ENCODE results near the gene CSF2.
A peak's percentile ranks its signal among the peaks of the same experiment; 100 is the strongest.

The CSF2 gene

GRCh38 chr5:132053483-132053882 lies 20.1 kb upstream of the CSF2 start:
- intact Hi-C loops (cut with DNase I), result no loop called here
- peak in 9 of 42 donors; percentile 3 to 33 (median 13) for DNase-seq

GRCh38 chr5:132054031-132054696 lies 19.4 kb upstream of the CSF2 start:
- intact Hi-C loops (cut with DNase I), result no loop called here
- DNase-seq, result peak in 16 of 42 donors; percentile 1 to 32 (median 11)

GRCh38 chr5:132054697-132055440 lies 18.7 kb upstream of the CSF2 start:
- intact Hi-C loops (cut with DNase I), result no loop called here
- peak in 10 of 42 donors; percentile 3 to 23 (median 10) for DNase-seq

- peak in 4 of 42 donors; percentile 3 to 21 (median 10) for DNase-seq
- intact Hi-C loops (cut with DNase I), result no loop called here
Measured at GRCh38 chr5:132055441-132055807, 18.2 kb upstream of the CSF2 start.

- DNase-seq, result peak in 17 of 42 donors; percentile 1 to 37 (median 12)
- intact Hi-C loops (cut with DNase I), result no loop called here
Measured at GRCh38 chr5:132055808-132056609, 17.6 kb upstream of the CSF2 start.

- intact Hi-C loops (cut with DNase I), result no loop called here
- DNase-seq, result peak in 19 of 42 donors; percentile 1 to 36 (median 9)
Measured at GRCh38 chr5:132056610-132057497, 16.7 kb upstream of the CSF2 start.

GRCh38 chr5:132057498-132058255 lies 15.9 kb upstream of the CSF2 start:
- intact Hi-C loops (cut with DNase I), result no loop called here
- DNase-seq, result peak in 19 of 42 donors; percentile 1 to 29 (median 5)

GRCh38 chr5:132058646-132059042 lies 14.9 kb upstream of the CSF2 start:
- DNase-seq, result peak in 14 of 42 donors; percentile 1 to 34 (median 6)

GRCh38 chr5:132059043-132059695 lies 14.4 kb upstream of the CSF2 start:
- peak in 17 of 42 donors; percentile 1 to 36 (median 10) for DNase-seq
- intact Hi-C loops (cut with DNase I), result no loop called here

More at GRCh38 chr5:132058646-132059042, 14.9 kb upstream of the CSF2 start:
- intact Hi-C loops (cut with DNase I), result no loop called here

GRCh38 chr5:132059696-132060500 lies 13.7 kb upstream of the CSF2 start:
- DNase-seq, result peak in 20 of 42 donors; percentile 1 to 38 (median 7)
- intact Hi-C loops (cut with DNase I), result no loop called here

- peak in 17 of 42 donors; percentile 1 to 42 (median 7) for DNase-seq
- intact Hi-C loops (cut with DNase I), result no loop called here
Measured at GRCh38 chr5:132060501-132061161, 13.0 kb upstream of the CSF2 start, which contains the start of gene IL3. Gene IL3 (plus strand): TSS chr5:132060655. CDS start chr5:132060707, 52 bp downstream.

- DNase-seq, result peak; percentile 44 to 92 (median 78)
- intact Hi-C loops (cut with DNase I), result no loop called here
Measured at GRCh38 chr5:132063090-132063911, 10.3 kb upstream of the CSF2 start.

- DNase-seq, result peak in 2 of 42 donors; percentile 7 to 28
- intact Hi-C loops (cut with DNase I), result no loop called here
Measured at GRCh38 chr5:132064140-132064539, 9.4 kb upstream of the CSF2 start.

- intact Hi-C loops (cut with DNase I), result no loop called here
Measured at GRCh38 chr5:132064738-132065331, 8.8 kb upstream of the CSF2 start.

More at GRCh38 chr5:132064738-132065331, 8.8 kb upstream of the CSF2 start:
- peak; percentile 28 to 92 (median 80) for DNase-seq
